Activated CD4-positive, alpha-beta T cell treated with anti-CD3 and anti-CD28 coated beads for 1 hour (primary cell): ENCODE measurements around the gene ME3.
"Not testable (repeated sequence)": the region's sequence is repeated elsewhere in the genome, so short reads cannot be mapped to it uniquely, and the experiment has no call there.

Source experiments
- DNase-seq: peaks from one replicate; pipeline ENCODE4 v3.0.0-alpha.2; 2020

The ME3 gene

GRCh38 chr11:86660736-86661135 lies 11.7 kb downstream of the ME3 start:
- no peak for DNase-seq

- no peak for DNase-seq
Observed at GRCh38 chr11:86660088-86660487, 12.3 kb downstream of the ME3 start.

GRCh38 chr11:86658534-86658933 lies 13.9 kb downstream of the ME3 start:
- DNase-seq: no peak

DNA sequence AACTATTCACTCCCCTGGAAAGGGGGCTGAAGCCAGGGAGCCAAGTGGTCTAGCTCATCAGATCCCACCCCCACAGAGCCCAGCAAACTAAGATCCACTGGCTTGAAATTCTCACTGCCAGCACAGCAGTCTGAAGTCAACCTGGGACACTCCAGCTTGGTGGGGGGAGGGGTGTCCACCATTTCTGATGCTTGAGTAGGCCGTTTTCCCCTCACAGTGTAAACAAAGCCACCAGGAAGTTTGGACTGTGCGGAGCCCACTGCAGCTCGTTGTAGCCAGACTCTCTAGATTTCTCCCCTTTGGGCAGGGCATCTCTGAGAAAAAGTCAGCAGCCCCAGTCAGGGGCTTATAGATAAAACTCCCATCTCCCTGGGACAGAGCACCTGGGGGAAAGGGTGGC lies 27.2 kb downstream of the ME3 start:
- not testable (repeated sequence) for DNase-seq

GRCh38 chr11:86644291-86644690 lies 28.1 kb downstream of the ME3 start:
- no peak for DNase-seq

DNA sequence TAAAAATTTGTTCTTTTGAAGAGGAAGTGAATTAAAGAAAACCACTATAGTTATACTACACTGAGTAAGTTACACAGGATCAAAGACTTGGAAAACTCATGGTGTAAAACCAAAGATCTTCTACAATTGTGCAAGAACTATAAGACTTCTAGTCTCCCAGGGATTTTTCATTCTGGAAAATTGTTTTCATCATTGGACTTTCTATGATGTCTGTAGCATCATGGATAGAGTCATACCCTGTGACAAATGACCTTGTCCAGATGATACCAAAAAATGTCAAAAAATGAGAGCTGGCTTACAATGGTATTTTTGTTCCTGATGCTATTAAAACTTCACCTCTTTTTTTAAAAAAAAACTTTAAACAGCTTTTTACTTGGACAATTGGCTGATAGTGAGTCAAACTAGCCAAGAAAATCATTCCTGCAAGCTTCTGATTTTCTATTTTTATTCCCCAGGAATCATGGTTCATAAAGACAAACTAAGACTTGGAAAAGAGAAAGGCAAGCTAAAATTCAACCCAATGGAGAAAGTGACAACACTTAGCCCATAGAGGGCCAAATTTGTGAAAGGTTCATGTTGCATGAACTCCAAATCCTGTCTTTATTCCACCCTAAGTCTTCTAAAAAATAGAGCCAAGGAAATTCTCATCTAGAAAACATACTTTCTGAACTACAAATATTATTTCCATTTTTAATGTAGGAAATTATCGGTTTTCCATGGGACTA lies 30.7 kb downstream of the ME3 start:
- no peak for DNase-seq

DNA sequence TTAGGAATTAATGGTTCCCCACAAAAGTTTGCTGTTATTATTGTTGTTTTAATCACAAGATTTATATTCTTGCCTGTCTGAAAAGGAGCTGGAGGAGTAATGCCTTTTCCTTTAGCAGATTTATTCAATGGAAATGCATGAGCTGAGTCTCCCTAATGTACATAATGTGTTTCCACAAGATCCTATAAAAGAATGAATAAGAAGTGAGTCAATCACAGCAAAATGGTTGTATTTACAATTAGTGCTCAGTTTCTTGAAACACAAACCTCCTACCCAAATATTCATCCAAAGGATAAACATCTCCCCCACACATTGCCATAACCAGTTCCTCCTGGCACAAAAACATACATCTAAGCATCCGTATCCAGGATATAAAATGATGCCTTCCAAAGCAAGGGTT lies 33.3 kb downstream of the ME3 start:
- no peak for DNase-seq

- DNase-seq: no peak
Observed at GRCh38 chr11:86638673-86639072, 33.7 kb downstream of the ME3 start.

DNA sequence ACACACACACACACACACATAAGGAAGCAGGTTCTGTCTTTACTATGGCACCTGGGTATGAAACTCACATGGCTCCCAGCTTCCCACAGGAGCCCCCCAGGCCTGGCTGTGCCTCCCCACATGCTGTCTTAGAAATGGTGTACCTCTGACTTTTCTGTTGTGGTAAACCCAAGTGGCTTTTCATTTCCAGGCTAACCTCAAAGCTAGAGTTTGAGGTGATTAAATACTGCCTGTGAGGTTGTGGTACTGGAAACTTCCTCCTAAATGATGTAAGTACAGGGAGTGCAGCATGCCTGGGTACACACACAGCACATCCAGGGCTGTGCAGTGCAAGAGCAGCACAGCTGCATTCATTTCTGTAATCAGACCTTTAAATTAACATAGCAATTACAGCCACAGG lies 34.4 kb downstream of the ME3 start:
- no peak for DNase-seq

- DNase-seq: no peak
Observed at GRCh38 chr11:86636275-86636674, 36.1 kb downstream of the ME3 start.

- DNase-seq: no peak
Observed at GRCh38 chr11:86632499-86633269, 39.7 kb downstream of the ME3 start.

- no peak for DNase-seq
Observed at GRCh38 chr11:86630229-86630981, 42.0 kb downstream of the ME3 start.

DNA sequence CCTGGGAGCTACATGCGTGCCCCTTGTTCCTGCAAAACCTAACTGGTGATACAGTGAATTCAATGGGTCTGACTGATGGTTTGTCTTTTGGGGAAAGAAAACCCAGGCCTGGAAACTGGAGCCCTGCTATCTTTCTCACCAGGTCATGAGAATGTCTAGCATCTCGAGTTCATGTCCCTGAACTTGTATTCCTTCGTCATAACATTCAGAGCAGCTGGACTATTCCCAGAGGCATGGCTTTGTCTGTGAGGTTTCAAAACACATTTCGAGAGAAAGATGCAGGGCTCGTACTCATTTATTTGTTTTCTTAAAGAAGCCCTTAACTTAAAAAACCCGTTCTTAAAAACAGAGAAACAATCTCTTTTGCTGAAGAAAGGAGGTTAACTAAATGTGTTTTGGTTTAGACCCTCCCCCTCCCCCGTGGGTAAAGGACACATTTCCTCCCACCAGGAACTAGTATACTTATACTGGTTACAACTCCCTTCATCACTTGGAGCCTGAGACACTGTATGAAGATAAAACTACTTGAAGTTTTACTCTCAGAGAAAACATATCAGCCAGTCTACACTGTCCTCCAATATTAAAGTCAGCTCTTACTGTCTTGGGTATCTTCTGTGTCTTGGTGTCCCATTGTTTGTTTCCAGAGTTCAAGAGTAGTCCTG lies 43.2 kb downstream of the ME3 start:
- no peak for DNase-seq

- no peak for DNase-seq
Observed at GRCh38 chr11:86627776-86628455, 44.5 kb downstream of the ME3 start.

GRCh38 chr11:86625981-86626380 lies 46.4 kb downstream of the ME3 start:
- no peak for DNase-seq

- DNase-seq: no peak
Observed at GRCh38 chr11:86625544-86625943, 46.9 kb downstream of the ME3 start.

DNA sequence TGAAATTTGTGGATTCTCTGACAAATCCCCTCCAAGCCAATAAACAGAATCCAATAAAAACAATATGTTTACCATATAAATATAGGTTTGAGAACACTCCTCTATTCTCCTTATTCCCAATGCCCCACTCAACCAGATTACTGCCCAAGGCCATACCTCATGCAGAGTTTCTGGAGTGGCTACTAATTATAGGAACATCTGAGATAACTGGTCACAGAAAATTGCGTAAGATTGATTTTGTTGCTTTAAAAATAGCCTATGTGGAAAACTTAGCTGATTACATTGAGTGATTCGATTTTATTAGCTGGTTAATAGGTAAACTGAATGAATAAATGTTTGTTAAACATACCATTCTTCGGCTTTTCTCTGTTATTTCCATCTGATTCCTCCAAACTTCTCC lies 48.0 kb downstream of the ME3 start:
- no peak for DNase-seq

- no peak for DNase-seq
Observed at GRCh38 chr11:86623736-86624135, 48.7 kb downstream of the ME3 start.

GRCh38 chr11:86623041-86623621 lies 49.3 kb downstream of the ME3 start:
- no peak for DNase-seq

GRCh38 chr11:86621854-86622253 lies 50.6 kb downstream of the ME3 start:
- no peak for DNase-seq

- no peak for DNase-seq
Observed at GRCh38 chr11:86620891-86621521, 51.4 kb downstream of the ME3 start.

- not testable (repeated sequence) for DNase-seq
Observed at GRCh38 chr11:86619428-86619827, 53.0 kb downstream of the ME3 start.
